Measurements from ENCODE around the gene ITGA7.

ITGA7 gene

GRCh38 chr12:55676707-55677106 lies 31.0 kb downstream of the ITGA7 start:
- DNase-seq = no peak

- no peak for DNase-seq
These were observed 32.0 kb downstream of the ITGA7 start for GRCh38 chr12:55675666-55676065.

- DNase-seq = no peak
These were observed 34.1 kb downstream of the ITGA7 start for GRCh38 chr12:55673638-55674037.

GRCh38 chr12:55671746-55672145 lies 36.0 kb downstream of the ITGA7 start:
- no peak for DNase-seq

GRCh38 chr12:55670276-55670675 lies 37.4 kb downstream of the ITGA7 start:
- no peak for DNase-seq

GRCh38 chr12:55666508-55666907 lies 41.2 kb downstream of the ITGA7 start:
- DNase-seq = no peak

GRCh38 chr12:55664826-55665225 lies 42.9 kb downstream of the ITGA7 start:
- no peak for DNase-seq

GRCh38 chr12:55663391-55663790 lies 44.3 kb downstream of the ITGA7 start:
- no peak for DNase-seq

GRCh38 chr12:55659486-55660385 lies 48.0 kb downstream of the ITGA7 start:
- DNase-seq = no peak

- DNase-seq = no peak
These were observed 48.9 kb downstream of the ITGA7 start for GRCh38 chr12:55658635-55659391.

- no peak for DNase-seq
These were observed 49.5 kb downstream of the ITGA7 start for GRCh38 chr12:55658212-55658611.

GRCh38 chr12:55657212-55657611 lies 50.5 kb downstream of the ITGA7 start:
- DNase-seq = no peak

GRCh38 chr12:55654511-55655214 lies 53.0 kb downstream of the ITGA7 start:
- DNase-seq = no peak

GRCh38 chr12:55653031-55653430 lies 54.7 kb downstream of the ITGA7 start:
- no peak for DNase-seq

GRCh38 chr12:55652352-55652751 lies 55.4 kb downstream of the ITGA7 start:
- no peak for DNase-seq

GRCh38 chr12:55651299-55651683 lies 56.4 kb downstream of the ITGA7 start:
- DNase-seq = no peak

GRCh38 chr12:55650620-55651298 lies 56.9 kb downstream of the ITGA7 start:
- peak; percentile 14 for DNase-seq

GRCh38 chr12:55647027-55647426 lies 60.7 kb downstream of the ITGA7 start:
- DNase-seq = no peak

- DNase-seq = no peak
These were observed 63.1 kb downstream of the ITGA7 start for GRCh38 chr12:55644591-55644990.

GRCh38 chr12:55642669-55643068 lies 65.0 kb downstream of the ITGA7 start:
- no peak for DNase-seq

GRCh38 chr12:55642267-55642666 lies 65.4 kb downstream of the ITGA7 start:
- DNase-seq = no peak

GRCh38 chr12:55641595-55641994 lies 66.1 kb downstream of the ITGA7 start:
- DNase-seq = no peak

- DNase-seq = no peak
These were observed 70.2 kb downstream of the ITGA7 start for GRCh38 chr12:55637467-55637866.
